ENCODE results near the gene PBX3.

GRCh38 chr9:125987420-125987819 is 240.2 kb downstream of the PBX3 start:
- TF ChIP-seq EZH2 (IDR thresholded peaks at IDR 0.05; ENCODE audit: insufficient read depth, poor library complexity, severe bottlenecking), result no peak
- no peak for TF ChIP-seq EZH2phosphoT487 (IDR thresholded peaks at IDR 0.05; ENCODE audit: insufficient read depth, low read depth)
